ENCODE results near the gene GFOD1.
"Not testable (repeated sequence)": the region's sequence is repeated elsewhere in the genome, so short reads cannot be mapped to it uniquely, and the experiment has no call there.

Gene GFOD1

GRCh38 chr6:13444604-13445003, 42.8 kb downstream of the GFOD1 start:
- peaks cover 28% of the 10 kb centered on the region for H3K4me1 Mint-ChIP-seq (ENCODE audit: low read depth)
- intact Hi-C loops (cut with micrococcal nuclease), result no loop called here
- H3K36me3 Mint-ChIP-seq (ENCODE audit: low read depth), result peaks cover 14% of the 10 kb centered on the region
- H3K9me3 Mint-ChIP-seq, result no peaks in the 10 kb centered on the region
- no peaks in the 10 kb centered on the region for H3K27me3 Mint-ChIP-seq
- no peak overlapping the region for H3K27ac Mint-ChIP-seq
- no peak overlapping the region for H3K4me3 Mint-ChIP-seq

- H3K4me1 Mint-ChIP-seq (ENCODE audit: low read depth), result peaks cover 23% of the 10 kb centered on the region
- H3K4me3 Mint-ChIP-seq, result not testable (repeated sequence)
Measured at GRCh38 chr6:13443978-13444377, 43.4 kb downstream of the GFOD1 start.

GRCh38 chr6:13441778-13442177, 45.6 kb downstream of the GFOD1 start:
- no peaks in the 10 kb centered on the region for H3K9me3 Mint-ChIP-seq
- H3K4me1 Mint-ChIP-seq (ENCODE audit: low read depth), result peaks cover 14% of the 10 kb centered on the region
- no peaks in the 10 kb centered on the region for H3K27me3 Mint-ChIP-seq
- H3K4me3 Mint-ChIP-seq, result no peak overlapping the region
- H3K36me3 Mint-ChIP-seq (ENCODE audit: low read depth), result peaks cover 9% of the 10 kb centered on the region
- no peak overlapping the region for H3K27ac Mint-ChIP-seq
- intact Hi-C loops (cut with micrococcal nuclease), result no loop called here

More at GRCh38 chr6:13443978-13444377, 43.4 kb downstream of the GFOD1 start:
- H3K27me3 Mint-ChIP-seq; H3K27ac Mint-ChIP-seq; intact Hi-C loops (cut with micrococcal nuclease); H3K9me3 Mint-ChIP-seq: not testable (repeated sequence)
- H3K36me3 Mint-ChIP-seq (ENCODE audit: low read depth), result peaks cover 14% of the 10 kb centered on the region

- no peaks in the 10 kb centered on the region for H3K27me3 Mint-ChIP-seq
- intact Hi-C loops (cut with micrococcal nuclease), result no loop called here
Measured at GRCh38 chr6:13439644-13440043, 47.8 kb downstream of the GFOD1 start.

GRCh38 chr6:13438126-13438525, 49.3 kb downstream of the GFOD1 start:
- H3K36me3 Mint-ChIP-seq (ENCODE audit: low read depth), result peaks cover 14% of the 10 kb centered on the region

More at GRCh38 chr6:13439644-13440043, 47.8 kb downstream of the GFOD1 start:
- Mint-ChIP-seq H3K4me1 (ENCODE audit: low read depth) (peaks cover 19% of the 10 kb centered on the region), H3K27ac (no peak overlapping the region), H3K4me3 (no peak overlapping the region), H3K36me3 (ENCODE audit: low read depth) (peaks cover 4% of the 10 kb centered on the region), H3K9me3 (peaks cover 3% of the 10 kb centered on the region)

GRCh38 chr6:13437218-13437996, 50.0 kb downstream of the GFOD1 start:
- Mint-ChIP-seq H3K36me3 (ENCODE audit: low read depth) (peaks cover 14% of the 10 kb centered on the region), H3K4me3 (no peak overlapping the region), H3K27me3 (no peaks in the 10 kb centered on the region), H3K9me3 (peaks cover 15% of the 10 kb centered on the region), H3K4me1 (ENCODE audit: low read depth) (peaks cover 38% of the 10 kb centered on the region), H3K27ac (no peak overlapping the region)
- intact Hi-C loops (cut with micrococcal nuclease), result no loop called here

More at GRCh38 chr6:13438126-13438525, 49.3 kb downstream of the GFOD1 start:
- Mint-ChIP-seq H3K27me3 (no peaks in the 10 kb centered on the region), H3K4me1 (ENCODE audit: low read depth) (peaks cover 33% of the 10 kb centered on the region), H3K27ac (no peak overlapping the region), H3K4me3 (no peak overlapping the region), H3K9me3 (peaks cover 15% of the 10 kb centered on the region)
- intact Hi-C loops (cut with micrococcal nuclease), result no loop called here

- Mint-ChIP-seq H3K36me3 (ENCODE audit: low read depth) (peaks cover 14% of the 10 kb centered on the region), H3K4me3 (no peak overlapping the region), H3K27ac (no peak overlapping the region), H3K4me1 (ENCODE audit: low read depth) (peaks cover 46% of the 10 kb centered on the region), H3K9me3 (peaks cover 15% of the 10 kb centered on the region), H3K27me3 (no peaks in the 10 kb centered on the region)
- intact Hi-C loops (cut with micrococcal nuclease), result no loop called here
Measured at GRCh38 chr6:13436399-13437217, 50.8 kb downstream of the GFOD1 start.

GRCh38 chr6:13435477-13436246, 51.7 kb downstream of the GFOD1 start:
- peaks cover 51% of the 10 kb centered on the region for H3K4me1 Mint-ChIP-seq (ENCODE audit: low read depth)

GRCh38 chr6:13434777-13435176, 52.6 kb downstream of the GFOD1 start:
- peaks cover 15% of the 10 kb centered on the region for H3K9me3 Mint-ChIP-seq
- no peak overlapping the region for H3K4me3 Mint-ChIP-seq
- peaks cover 51% of the 10 kb centered on the region for H3K4me1 Mint-ChIP-seq (ENCODE audit: low read depth)
- peaks cover 14% of the 10 kb centered on the region for H3K36me3 Mint-ChIP-seq (ENCODE audit: low read depth)
- no peak overlapping the region for H3K27ac Mint-ChIP-seq
- H3K27me3 Mint-ChIP-seq, result no peaks in the 10 kb centered on the region
- intact Hi-C loops (cut with micrococcal nuclease), result no loop called here

More at GRCh38 chr6:13435477-13436246, 51.7 kb downstream of the GFOD1 start:
- intact Hi-C loops (cut with micrococcal nuclease), result no loop called here
- peaks cover 15% of the 10 kb centered on the region for H3K9me3 Mint-ChIP-seq
- H3K27me3 Mint-ChIP-seq, result no peaks in the 10 kb centered on the region
- no peak overlapping the region for H3K27ac Mint-ChIP-seq
- H3K36me3 Mint-ChIP-seq (ENCODE audit: low read depth), result peaks cover 14% of the 10 kb centered on the region
- no peak overlapping the region for H3K4me3 Mint-ChIP-seq

- H3K9me3 Mint-ChIP-seq, result peaks cover 15% of the 10 kb centered on the region
- peaks cover 14% of the 10 kb centered on the region for H3K36me3 Mint-ChIP-seq (ENCODE audit: low read depth)
- H3K27ac Mint-ChIP-seq, result peak overlapping the region; percentile 39
- H3K4me1 Mint-ChIP-seq (ENCODE audit: low read depth), result peaks cover 55% of the 10 kb centered on the region
- H3K27me3 Mint-ChIP-seq; intact Hi-C loops (cut with micrococcal nuclease); H3K4me3 Mint-ChIP-seq: not testable (repeated sequence)
Measured at GRCh38 chr6:13434135-13434775, 53.1 kb downstream of the GFOD1 start.

GRCh38 chr6:13433709-13434121, 53.7 kb downstream of the GFOD1 start:
- Mint-ChIP-seq H3K36me3 (ENCODE audit: low read depth) (peaks cover 14% of the 10 kb centered on the region), H3K9me3 (peaks cover 15% of the 10 kb centered on the region), H3K27ac (peak overlapping the region; percentile 39), H3K27me3 (peaks cover 2% of the 10 kb centered on the region), H3K4me3 (no peak overlapping the region), H3K4me1 (ENCODE audit: low read depth) (peaks cover 60% of the 10 kb centered on the region)
- intact Hi-C loops (cut with micrococcal nuclease), result no loop called here

- Mint-ChIP-seq H3K36me3 (ENCODE audit: low read depth) (peaks cover 14% of the 10 kb centered on the region), H3K4me3 (no peak overlapping the region), H3K27me3 (peaks cover 2% of the 10 kb centered on the region), H3K4me1 (ENCODE audit: low read depth) (peaks cover 65% of the 10 kb centered on the region), H3K27ac (peak overlapping the region; percentile 39), H3K9me3 (peaks cover 15% of the 10 kb centered on the region)
- intact Hi-C loops (cut with micrococcal nuclease), result no loop called here
Measured at GRCh38 chr6:13432526-13433184, 54.7 kb downstream of the GFOD1 start.
